Epithelial cell of prostate (primary cell): ENCODE data around the gene TUFM.
A peak's percentile ranks its signal among the peaks of the same experiment; 100 is the strongest.
"Not testable (repeated sequence)": the region's sequence is repeated elsewhere in the genome, so short reads cannot be mapped to it uniquely, and the experiment has no call there.

Source experiments
- DNase-seq: peaks from one replicate; pipeline ENCODE4 v3.0.0-alpha.2; 2011; ENCODE audit warnings: low read depth, low spot score
- H3K27ac ChIP-seq: fragments of 450-650 bp; 2 replicates; pipeline ENCODE4 v1.5.1; 2017; ENCODE audit warnings: mild to moderate bottlenecking

TUFM gene

DNA sequence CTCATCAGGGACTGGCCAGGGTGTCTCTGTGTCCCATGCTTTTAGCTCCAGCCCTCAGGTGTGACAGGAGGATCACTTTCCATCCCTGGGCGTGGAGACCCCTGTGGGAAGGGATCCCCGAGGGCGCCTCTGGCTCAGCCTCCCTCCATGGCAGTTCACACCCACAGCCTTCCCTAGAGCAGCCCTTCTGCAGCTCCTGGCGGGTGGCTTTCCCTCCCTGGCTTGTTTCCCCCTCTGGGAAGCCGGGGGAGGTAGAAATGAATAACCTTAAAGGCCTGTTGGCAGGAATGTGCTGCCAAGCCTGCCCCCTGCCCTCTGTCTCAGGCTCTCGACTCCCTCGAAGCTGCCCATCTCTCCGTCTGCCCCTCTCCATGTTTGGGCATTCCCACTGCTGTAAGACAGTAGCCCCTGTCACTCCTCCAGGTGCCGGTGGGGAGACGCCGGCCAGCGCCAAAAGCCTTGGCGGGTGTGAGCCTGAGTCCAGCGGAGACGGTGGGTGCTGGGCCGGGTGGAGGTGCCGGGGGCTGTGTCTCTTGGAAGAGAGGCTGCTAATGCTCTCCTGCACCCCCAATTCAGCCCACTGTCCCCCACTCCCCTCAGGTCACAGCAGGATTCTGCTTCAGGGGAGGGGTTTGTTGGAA, 30.0 kb upstream of the TUFM start:
- H3K27ac ChIP-seq: no peak overlapping the region

DNA sequence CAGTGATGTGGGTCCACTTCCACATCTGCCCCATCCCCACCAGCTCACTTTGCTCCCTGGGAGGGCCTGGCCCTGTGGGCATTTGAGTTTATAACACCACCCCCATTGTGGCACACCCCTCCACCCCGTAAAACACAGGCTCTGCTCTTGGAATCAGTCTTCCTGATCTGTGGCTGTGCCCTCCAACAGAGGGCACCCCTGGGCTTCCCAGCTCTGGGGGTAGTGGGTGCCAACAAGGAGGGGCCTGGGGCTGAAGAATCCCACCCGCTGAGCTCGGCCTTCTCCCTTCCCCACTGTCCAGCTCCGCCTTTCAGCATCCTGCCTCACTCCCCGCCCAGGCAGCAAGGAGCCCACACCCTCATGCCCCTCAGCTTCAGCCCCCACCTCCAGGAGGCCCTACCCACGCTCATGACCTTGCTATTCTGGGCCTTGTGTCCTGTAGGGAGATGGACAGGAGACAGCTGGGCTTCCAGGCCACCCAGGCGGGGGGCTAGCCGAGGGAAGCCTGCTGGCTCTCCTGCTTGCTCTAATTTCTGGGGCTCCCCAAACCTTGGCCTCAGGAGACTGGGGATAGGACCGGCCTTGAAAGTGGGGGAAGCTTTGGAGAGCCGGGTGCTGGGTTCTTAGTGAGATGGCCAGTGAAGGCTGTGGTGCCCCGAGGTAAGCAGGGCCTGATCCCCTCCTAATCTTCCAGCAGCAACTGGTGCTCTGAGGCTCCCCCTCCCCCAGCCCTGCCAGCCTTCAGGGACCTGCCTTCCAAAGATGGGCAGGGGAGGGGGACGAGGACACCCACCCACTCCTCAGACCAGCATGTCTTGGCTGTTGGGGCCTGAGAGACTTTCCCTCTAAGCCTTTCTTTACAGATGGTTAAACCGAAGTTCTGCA, 29.2 kb upstream of the TUFM start:
- DNase-seq: no peak

More for the DNA sequence above, 30.0 kb upstream of the TUFM start:
- no peak for DNase-seq

DNA sequence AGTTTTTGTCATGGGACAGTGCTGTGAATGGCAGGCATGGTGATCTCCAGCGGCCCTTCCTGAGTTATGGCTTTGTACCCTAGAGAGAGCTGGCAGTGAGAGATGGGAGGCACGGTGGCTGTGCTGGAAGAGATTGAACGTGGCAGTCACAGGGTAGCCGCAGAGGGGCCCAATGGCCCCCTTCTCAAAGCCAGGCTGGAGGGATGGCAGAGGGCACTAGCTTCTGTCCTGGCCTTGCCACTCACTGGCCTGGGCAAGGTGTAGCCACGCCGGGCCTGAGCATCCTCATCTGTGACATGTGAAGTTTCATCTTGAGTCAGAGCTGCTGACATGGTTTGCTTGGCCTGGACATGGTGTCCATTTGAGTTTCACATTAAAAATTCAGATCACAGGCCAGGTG, 28.3 kb upstream of the TUFM start:
- H3K27ac ChIP-seq: no peak overlapping the region
- DNase-seq: no peak

More for the DNA sequence above, 29.2 kb upstream of the TUFM start:
- no peak overlapping the region for H3K27ac ChIP-seq

DNA sequence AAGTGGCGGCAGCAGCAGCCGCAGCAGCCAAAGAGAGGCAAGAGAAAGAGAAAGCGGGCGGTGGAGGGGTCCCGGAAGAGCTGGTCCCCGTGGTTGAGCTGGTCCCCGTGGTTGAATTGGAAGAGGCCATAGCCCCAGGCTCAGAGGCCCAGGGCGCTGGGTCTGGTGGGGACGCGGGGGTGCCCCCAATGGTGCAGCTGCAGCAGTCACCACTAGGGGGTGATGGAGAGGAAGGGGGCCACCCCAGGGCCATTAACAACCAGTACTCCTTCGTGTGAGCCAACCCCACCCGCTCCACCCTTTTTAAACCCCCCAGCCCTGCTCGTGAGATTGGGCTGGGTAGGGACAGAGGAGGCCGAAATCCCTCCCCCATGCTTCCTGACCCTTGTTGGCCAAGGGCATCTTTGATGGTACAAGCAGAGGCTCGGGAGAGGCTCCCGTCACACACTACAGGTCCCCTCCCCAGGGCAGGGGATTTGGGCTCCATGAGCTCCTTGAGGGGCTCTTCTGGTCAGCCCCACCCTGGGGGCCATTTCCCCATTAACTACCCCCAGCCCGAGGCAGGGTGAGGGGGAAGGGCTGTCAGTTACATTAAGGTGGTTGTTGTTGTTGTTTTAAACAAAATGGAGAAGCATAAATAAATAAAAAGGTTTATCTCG, 27.5 kb upstream of the TUFM start:
- no peak overlapping the region for H3K27ac ChIP-seq
- no peak for DNase-seq

DNA sequence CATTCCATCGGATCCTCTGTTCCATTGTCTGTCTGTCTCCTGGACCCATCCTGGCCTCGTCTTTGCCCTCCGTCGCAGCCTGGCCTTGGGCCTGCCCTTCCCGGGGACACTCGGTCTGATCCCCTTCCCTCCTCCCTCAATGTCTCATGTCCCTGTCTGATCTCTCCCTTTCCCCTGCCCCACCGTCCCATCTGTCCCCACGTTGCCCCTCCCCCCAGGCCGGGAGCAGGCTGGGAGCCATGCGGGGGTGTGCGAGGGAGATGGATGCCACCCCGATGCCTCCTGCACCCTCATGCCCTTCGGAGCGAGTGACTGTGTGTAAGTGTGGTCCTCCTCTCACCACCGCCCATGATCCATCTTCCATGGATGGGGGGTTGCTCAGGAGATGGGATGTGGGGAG, 26.8 kb upstream of the TUFM start:
- DNase-seq: no peak
- H3K27ac ChIP-seq: no peak overlapping the region

DNA sequence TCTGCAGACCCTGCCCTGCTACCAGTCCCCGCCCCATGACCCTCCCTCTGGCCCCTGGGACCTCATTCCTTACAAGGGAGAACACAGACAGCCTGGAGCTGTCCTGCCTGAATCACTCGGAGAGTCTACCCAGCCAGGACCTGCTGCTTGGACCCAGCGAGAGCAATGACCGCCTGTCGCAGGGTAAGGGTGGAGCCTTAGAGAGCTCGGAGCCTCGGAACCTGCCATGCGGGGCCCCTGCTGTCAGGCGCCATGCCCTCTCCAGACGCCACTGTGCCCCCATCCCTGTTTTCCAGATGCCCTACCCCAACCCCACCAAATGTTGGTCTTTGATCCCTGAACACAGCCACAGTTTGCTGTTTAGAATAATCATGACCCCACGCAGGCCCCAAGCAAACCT, 23.1 kb upstream of the TUFM start:
- no peak overlapping the region for H3K27ac ChIP-seq
- no peak for DNase-seq

DNA sequence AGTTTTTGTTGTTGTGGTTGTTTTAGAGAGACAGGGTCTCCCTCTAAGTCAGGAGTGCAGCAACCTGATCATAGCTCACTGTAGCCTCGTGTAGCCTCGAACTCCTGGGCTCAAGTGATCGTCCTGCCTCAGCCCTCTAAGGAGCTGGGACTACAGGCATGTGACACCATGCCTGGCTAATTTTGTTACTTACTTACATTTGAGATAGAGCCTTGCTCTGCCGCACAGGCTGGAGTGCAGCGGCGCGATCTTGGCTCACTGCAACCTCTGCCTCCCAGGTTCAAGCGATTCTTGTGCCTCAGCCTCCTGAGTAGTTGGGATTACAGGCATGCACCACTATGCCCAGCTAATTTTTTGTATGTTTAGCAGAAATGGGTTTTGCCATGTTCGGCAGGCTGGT, 21.5 kb upstream of the TUFM start:
- DNase-seq, H3K27ac ChIP-seq: not testable (repeated sequence)

DNA sequence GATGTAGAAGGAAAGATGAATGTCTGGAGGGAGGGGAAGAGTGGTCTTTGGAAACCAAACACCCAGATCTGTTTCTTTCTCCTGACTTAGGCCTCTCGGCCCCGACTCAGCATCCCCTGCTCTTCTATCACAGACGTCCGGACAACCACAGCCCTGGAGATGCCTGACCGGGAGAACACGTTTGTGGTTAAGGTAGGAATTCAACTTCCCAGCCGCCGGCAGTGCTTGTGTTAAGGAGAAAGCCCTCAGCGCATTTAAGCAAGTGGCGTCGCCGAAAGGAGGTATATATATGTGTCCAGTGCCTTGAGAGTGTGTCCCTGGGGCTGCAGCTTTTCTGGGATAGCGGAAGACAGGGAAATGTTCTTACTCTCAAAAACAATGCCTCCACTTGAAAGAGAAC, 21.1 kb upstream of the TUFM start:
- no peak overlapping the region for H3K27ac ChIP-seq
- DNase-seq: no peak

DNA sequence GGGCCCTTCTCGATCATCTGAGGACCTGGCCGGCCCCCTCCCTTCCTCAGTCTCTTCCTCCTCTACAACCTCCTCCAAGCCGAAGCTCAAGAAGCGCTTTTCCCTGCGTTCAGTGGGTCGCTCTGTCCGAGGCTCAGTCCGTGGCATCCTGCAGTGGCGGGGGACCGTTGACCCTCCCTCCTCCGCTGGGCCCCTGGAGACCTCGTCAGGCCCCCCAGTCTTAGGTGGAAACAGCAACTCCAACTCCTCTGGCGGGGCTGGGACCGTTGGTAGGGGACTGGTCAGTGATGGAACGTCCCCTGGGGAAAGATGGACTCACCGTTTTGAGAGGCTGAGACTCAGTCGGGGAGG, 20.3 kb upstream of the TUFM start:
- H3K27ac ChIP-seq: no peak overlapping the region
- no peak for DNase-seq

DNA sequence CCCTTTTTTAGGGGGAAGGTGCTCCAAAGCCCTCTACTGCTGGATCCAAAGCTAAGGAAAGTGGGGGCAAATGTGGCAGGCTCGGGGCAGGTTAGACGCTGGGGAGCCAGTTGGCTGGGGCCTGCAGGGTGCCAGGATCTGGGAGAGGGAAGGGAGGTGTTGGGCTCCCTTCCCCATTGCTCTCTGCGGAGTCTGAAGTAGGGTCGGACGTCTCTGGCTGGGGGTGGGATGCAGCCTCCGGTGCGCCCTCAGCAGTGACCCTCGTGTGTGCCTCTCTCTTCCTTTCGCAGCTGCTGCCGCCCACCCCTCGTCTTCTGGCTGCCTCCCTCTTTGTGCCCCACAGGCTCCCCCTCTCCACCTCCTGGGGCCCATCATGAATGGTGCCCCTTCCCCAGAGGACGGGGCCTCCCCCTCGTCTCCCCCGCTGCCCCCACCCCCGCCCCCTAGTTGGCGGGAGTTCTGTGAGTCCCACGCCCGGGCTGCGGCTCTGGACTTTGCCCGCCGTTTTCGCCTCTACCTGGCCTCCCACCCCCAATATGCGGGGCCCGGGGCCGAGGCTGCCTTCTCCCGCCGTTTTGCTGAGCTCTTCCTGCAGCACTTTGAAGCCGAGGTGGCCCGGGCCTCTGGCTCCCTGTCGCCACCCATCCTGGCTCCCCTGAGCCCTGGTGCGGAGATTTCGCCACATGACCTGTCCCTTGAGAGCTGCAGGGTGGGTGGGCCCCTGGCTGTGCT, 19.7 kb upstream of the TUFM start:
- no peak for DNase-seq
- no peak overlapping the region for H3K27ac ChIP-seq

DNA sequence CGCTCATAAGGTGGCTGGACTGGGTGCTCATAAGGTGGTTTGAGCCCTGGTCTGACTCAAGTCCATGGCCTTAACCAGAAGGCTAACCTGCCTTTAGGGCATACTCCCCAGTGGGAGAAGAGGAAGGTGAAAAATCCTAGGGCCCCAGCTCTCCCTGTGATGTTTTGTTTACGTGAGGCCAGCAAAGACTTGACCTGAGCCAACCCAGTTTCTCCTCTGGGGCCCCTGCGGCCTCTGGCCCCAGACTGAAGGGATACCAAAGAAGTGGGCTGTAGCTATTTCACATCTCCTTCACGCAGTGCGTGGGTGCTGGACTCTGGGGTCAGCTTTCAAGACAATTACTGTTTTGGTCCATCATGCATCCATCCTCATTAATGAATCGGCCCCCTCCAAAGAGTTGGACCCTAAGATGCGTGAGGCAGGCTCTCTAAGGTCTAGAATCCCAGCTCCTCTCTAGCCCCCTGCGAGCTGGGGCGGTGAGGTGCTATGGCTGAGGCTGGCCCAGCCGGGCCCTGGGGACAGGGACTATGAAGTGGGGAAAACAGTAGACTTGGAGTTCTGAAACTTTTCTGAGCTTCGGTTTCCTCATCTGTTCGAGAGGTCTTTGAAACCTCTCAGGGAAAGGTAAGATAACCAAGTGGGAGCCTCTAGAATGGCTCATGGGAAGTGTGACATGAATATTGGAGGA, 19.0 kb upstream of the TUFM start:
- peak overlapping the region; percentile 85 for H3K27ac ChIP-seq
- no peak for DNase-seq

DNA sequence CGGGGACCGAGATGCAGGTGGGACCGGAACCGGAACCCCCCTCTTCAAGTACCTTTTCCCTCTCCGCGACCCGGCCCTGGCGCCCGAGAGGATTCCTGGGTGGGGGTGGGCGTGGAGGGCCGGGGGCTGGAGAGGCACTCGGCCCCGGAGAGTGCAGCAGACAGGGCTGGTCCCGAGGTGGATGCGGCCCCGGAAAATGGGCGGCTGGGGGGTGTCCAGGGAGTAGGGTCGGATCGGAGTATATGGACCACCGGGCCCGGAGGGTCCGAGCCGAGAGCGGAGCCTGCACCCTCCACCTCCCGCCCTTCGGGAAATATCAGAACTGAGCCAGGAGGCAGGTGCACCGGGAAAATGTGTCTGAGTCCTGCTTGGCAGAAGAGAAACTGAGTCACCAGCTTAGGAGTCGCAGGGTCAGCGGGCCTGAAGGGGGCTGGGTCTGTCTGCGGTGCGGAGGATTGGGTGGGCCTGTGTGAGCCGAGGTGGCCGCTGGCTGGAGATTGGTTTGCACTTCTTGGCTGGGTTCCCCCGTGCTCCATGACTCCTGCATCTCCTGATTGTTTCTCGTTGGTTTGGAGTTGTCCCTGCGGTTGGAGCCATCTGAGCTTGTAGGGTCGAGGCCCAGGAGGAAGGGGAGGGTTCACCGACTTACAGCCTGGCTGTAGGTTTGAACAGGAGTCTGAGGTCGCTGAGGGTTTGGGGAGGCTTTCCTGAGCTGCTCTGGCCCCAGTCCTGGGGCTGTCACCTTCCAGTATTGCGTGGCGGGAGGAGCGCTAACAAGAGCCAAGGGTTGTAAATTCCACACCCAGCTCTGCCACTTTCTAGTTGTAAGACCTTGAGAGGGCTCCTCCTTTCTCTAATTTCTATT, 18.0 kb upstream of the TUFM start:
- no peak for DNase-seq
- peak overlapping the region; percentile 85 for H3K27ac ChIP-seq

DNA sequence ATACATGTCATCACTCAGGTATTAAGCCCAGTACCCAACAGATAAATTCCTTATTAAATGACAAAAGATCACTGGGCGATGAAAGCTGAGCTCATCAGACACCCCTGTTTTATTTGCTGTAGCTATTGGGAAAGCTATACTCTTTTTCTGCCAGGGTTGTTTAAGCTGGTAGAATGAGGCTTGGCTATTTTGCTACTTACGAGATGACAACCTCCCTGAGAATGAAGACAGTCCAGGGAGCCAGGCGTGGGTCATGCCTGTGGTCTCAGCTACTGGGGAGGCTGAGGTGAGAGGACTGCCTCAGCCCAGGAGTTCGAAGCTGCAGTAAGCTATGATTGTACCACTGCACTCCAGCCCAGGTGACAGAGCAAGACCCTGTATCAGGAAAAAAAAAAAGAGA, 13.2 kb upstream of the TUFM start:
- DNase-seq: no peak
- peak overlapping the region; percentile 58 for H3K27ac ChIP-seq

DNA sequence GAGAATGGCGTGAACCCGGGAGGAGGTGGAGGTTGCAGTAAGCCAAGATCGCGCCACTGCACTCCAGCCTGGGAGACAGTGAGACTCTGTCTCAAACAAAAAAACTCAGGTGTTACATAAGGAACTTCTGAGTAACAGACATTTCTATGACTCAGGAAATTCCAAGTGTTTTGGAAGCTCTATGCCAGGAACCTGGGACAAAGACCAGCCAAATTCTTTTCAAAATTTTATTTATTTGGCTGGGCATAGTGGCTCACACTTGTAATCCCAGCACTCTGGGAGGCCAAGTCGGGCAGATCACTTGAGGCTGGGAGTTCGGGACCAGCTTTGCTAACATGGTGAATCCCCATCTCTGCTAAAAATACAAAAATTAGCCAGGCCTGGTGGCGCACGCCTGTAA, 12.3 kb upstream of the TUFM start:
- DNase-seq: no peak
- H3K27ac ChIP-seq: peak overlapping the region; percentile 58

DNA sequence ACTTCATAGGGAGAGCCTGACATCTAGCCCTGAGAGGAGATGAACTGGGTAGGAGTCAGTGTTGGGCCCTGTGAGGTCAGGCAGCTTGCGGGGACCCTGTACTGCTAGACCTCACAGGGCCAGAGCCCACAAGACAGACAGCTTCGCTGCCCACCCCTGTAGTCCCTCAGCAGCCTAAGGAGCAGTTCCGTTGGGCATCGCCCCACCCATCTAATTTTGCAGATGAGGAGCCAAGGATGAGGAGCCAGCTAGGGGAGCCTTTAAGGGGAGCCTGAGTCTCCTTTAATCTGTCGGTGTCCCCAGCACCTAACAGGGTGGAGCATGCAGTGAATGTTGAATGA, 755 bp upstream of the TUFM start:
- peak overlapping the region; percentile 66 for H3K27ac ChIP-seq
- no peak for DNase-seq

DNA sequence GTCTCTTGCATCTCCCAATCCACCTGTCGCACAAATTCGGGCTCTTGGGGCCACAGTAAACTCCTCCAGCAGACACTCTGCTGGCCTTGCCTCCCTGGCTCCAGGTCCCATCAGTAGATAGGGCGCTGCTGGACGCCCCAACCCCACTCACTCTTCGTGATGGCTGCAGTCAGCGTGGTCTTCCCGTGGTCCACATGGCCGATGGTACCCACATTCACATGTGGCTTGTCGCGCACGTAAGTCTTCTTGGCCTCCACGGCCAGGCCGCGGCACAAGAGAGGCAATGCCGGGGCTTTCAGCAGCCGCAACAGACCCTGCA, 428 bp downstream of the TUFM start:
- peak overlapping the region; percentile 66 for H3K27ac ChIP-seq
- no peak for DNase-seq

DNA sequence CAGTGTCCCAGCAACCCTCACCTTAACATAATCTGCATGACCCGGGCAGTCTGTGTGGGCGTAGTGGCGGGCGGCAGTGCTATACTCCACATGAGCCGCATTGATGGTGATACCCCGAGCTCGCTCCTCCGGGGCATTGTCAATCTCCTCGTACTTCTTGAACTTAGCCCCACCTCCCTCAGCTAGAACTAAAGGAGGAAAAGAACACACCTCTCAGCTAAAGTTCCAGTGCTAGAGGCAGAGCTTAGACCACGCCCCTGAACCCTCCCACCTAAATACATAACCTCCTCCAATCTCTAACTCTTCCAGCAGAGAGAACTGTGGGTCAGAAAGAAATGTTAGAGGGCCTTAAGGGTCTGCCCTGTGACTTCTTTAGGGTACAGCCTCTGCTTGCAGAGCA, 855 bp downstream of the TUFM start:
- no peak for DNase-seq
- peak overlapping the region; percentile 66 for H3K27ac ChIP-seq

DNA sequence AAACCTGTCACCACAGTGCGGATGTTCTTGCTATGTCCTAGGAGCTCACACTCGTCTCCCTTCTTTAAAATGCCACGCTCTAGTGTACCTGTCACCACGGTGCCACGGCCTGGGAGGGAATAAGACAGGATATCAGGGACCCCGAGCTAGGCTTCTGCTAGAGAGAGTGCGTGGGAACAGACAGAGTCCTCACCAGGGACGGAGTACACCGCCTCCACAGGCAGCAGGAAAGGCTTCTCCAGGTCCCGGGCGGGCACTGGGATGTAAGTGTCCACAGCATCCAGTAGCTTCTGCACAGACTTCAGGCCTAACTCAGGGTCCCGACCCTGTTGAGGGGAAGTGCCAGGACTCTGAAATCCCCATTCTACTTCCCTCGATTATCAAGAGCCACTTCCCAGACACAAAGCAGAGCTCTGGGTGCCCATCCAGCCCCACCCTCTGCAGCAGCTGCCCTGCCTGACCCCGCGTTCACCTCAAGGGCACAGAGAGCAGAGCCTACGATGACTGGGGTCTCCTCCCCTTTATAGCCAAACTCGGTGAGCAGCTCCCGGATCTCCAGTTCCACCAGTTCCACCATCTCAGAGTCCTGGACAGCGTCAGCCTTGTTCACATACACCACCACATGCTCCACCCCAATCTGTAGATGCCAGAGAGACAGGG, 1.8 kb downstream of the TUFM start:
- no peak overlapping the region for H3K27ac ChIP-seq
- no peak for DNase-seq

DNA sequence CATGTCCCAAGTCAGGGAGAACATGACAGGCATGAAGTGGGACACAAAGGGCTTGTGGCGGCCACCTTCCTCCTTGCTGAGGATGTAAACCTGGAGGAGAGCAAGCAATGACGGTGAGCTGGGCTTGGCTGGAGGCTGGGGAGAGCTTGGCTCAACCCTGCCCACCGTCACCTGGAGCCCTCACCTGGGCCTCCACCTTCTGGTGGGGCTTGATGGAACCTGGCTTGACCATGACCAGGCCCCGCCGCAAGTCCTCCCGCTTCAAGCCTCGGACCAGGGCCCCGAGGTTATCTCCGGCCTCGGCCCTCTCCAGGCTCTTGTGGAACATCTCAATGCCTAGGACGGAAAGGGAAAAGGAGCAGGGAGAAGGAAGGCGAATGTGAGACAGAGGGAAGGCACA, 2.4 kb downstream of the TUFM start:
- DNase-seq: no peak
- H3K27ac ChIP-seq: no peak overlapping the region
